Activated naive CD8-positive, alpha-beta T cell treated with anti-CD3 and anti-CD28 coated beads, Interleukin-2, amount 10 ng/mL, durations not matched to agents 7 days and 5 days (primary cell): ENCODE measurements around the gene TTLL8. TPM values are rescaled to one million over a fixed set of nuclear protein-coding genes. Genes with fewer than 3 reads are reported as not detected.

Source experiments
- ATAC-seq: fragments of 150-1000 bp; cut with Tn5 transposase; one replicate; pipeline ENCODE4 v1.10.0; 2021; ENCODE audit warnings: low read depth, moderate library complexity
- POLR2A ChIA-PET: fragments of 350-600 bp; sonication (Branson Sonifier 250); formaldehyde crosslinking; loops from one replicate; lab custom pipeline; 2021; ENCODE audit warnings: antibody characterized with exemption; lab: Charles Lee
- DNase-seq: peaks from one replicate; pipeline ENCODE4 v3.0.0; 2021
- H3K27ac Mint-ChIP-seq: one replicate; pipeline ENCODE4 v1.8.0; 2022; ENCODE audit warnings: mild to moderate bottlenecking, mixed read lengths
- H3K27me3 Mint-ChIP-seq: one replicate; pipeline ENCODE4 v1.8.0; 2022; ENCODE audit warnings: mild to moderate bottlenecking, moderate library complexity, mixed read lengths
- H3K36me3 Mint-ChIP-seq: one replicate; pipeline ENCODE4 v1.8.0; 2021; ENCODE audit warnings: mild to moderate bottlenecking, mixed read lengths
- H3K4me1 Mint-ChIP-seq: one replicate; pipeline ENCODE4 v1.8.0; 2021; ENCODE audit warnings: mixed read lengths
- H3K4me3 Mint-ChIP-seq: one replicate; pipeline ENCODE4 v1.8.0; 2022; ENCODE audit warnings: mild to moderate bottlenecking, moderate library complexity, mixed read lengths
- H3K9me3 Mint-ChIP-seq: one replicate; pipeline ENCODE4 v1.8.0; 2021; ENCODE audit warnings: mixed read lengths
- total RNA-seq, 2 experiments: library from RNA; stranded (reverse); gene quantifications; one replicate each; pipeline ENCODE4 v1.2.3, GENCODE V29; 2021

The TTLL8 gene
- total RNA-seq, 2 experiments from 2014 or later = not detected

DNA sequence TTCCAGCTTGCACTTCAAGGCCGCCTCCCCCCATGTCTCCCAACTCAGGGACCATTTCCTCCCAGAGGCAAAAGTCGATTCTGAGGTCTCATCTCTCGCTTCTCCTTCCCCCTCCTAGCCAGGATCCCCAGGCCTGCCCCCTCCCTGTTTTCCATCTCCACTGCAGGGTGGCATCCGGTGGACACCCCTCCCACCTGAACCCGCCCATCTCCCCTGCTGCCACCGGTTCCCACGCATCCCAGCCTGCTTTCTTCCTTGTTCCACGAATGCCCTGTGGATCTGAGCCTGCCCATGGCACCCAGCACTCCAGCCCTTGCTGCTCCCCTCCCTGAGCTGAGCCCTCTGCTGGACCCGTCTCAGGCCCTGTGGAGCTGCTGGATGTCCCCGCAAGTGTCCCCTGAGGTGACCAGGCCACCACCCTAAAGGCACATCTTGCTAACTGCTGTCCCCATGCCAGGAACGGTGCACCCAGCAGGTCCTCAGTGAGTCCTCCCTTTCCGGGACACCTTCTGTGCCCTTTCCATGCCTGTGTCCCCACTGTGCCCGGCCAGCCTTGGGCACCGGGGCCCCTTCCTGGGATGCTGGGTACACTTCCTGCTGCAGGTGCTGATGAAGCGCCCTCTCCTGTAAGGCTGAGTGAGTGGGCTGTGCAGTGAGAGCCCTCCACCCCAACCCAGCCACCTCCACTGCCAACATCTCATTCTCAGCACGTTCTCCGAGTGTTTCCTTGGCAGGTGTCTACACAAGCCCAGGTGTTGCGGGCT lies 46.5 kb downstream of the TTLL8 start:
- Mint-ChIP-seq H3K4me1 (peaks cover 4% of the 10 kb centered on the region), H3K4me3 (peak overlapping the region; percentile 47), H3K9me3 (no peaks in the 10 kb centered on the region), H3K27me3 (peaks cover 14% of the 10 kb centered on the region), H3K36me3 (no peaks in the 10 kb centered on the region), H3K27ac (no peak overlapping the region)
- DNase-seq (no peak), ATAC-seq (no peak)
- POLR2A ChIA-PET = no interaction called here

GRCh38 chr22:50010676-50011446 lies 47.2 kb downstream of the TTLL8 start:
- peaks cover 4% of the 10 kb centered on the region for H3K4me1 Mint-ChIP-seq
- ATAC-seq = peak; percentile 17
- peak overlapping the region; percentile 47 for H3K4me3 Mint-ChIP-seq
- no peak for DNase-seq
- H3K9me3 Mint-ChIP-seq = no peaks in the 10 kb centered on the region
- H3K27me3 Mint-ChIP-seq = peaks cover 14% of the 10 kb centered on the region
- no peak overlapping the region for H3K27ac Mint-ChIP-seq
- H3K36me3 Mint-ChIP-seq = no peaks in the 10 kb centered on the region
- POLR2A ChIA-PET = no interaction called here

- POLR2A ChIA-PET = no interaction called here
- no peak overlapping the region for H3K27ac Mint-ChIP-seq
- DNase-seq (no peak), ATAC-seq (no peak)
- H3K9me3 Mint-ChIP-seq = no peaks in the 10 kb centered on the region
- no peak overlapping the region for H3K4me3 Mint-ChIP-seq
- no peaks in the 10 kb centered on the region for H3K36me3 Mint-ChIP-seq
- peaks cover 14% of the 10 kb centered on the region for H3K27me3 Mint-ChIP-seq
- peaks cover 4% of the 10 kb centered on the region for H3K4me1 Mint-ChIP-seq
Observed at GRCh38 chr22:50009765-50010675, 48.1 kb downstream of the TTLL8 start.

GRCh38 chr22:50009251-50009650 lies 48.8 kb downstream of the TTLL8 start:
- Mint-ChIP-seq H3K4me3 (no peak overlapping the region), H3K9me3 (no peaks in the 10 kb centered on the region), H3K36me3 (no peaks in the 10 kb centered on the region), H3K4me1 (peaks cover 4% of the 10 kb centered on the region), H3K27me3 (peaks cover 14% of the 10 kb centered on the region), H3K27ac (no peak overlapping the region)
- POLR2A ChIA-PET = no interaction called here
- DNase-seq (no peak), ATAC-seq (no peak)

- no peak overlapping the region for H3K27ac Mint-ChIP-seq
- peaks cover 5% of the 10 kb centered on the region for H3K4me1 Mint-ChIP-seq
- H3K4me3 Mint-ChIP-seq = no peak overlapping the region
- no peaks in the 10 kb centered on the region for H3K9me3 Mint-ChIP-seq
- ATAC-seq (no peak), DNase-seq (no peak)
- H3K36me3 Mint-ChIP-seq = no peaks in the 10 kb centered on the region
- H3K27me3 Mint-ChIP-seq = peaks cover 16% of the 10 kb centered on the region
- POLR2A ChIA-PET = no interaction called here
Observed at GRCh38 chr22:50008151-50009040, 49.7 kb downstream of the TTLL8 start.

GRCh38 chr22:50007057-50007511 lies 51.0 kb downstream of the TTLL8 start:
- Mint-ChIP-seq H3K4me3 (no peak overlapping the region), H3K4me1 (peaks cover 5% of the 10 kb centered on the region), H3K27ac (no peak overlapping the region), H3K36me3 (no peaks in the 10 kb centered on the region), H3K27me3 (peaks cover 16% of the 10 kb centered on the region), H3K9me3 (no peaks in the 10 kb centered on the region)
- POLR2A ChIA-PET = no interaction called here
- ATAC-seq (no peak), DNase-seq (no peak)

DNA sequence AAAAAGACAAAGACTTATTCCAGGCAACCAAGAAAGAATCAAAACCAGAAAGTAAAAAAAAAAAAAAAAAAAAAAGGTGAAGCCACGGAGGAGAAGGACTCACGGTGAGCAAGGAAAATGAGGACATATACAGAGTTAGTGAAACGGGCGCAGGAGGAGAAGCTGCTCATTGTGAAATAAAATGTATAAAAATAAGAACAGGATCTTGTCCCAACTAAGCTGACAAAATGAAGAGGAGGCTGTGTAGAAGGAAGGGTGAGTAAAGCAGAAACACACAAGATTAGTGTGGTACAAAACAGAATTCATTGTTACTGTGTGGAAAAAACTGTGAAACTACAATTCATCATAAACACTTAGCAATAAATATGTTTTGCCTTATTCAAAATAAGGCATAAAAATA lies 53.2 kb downstream of the TTLL8 start:
- ATAC-seq = no peak
- POLR2A ChIA-PET = no interaction called here
- no peak for DNase-seq

GRCh38 chr22:50002791-50003190 lies 55.3 kb downstream of the TTLL8 start:
- Mint-ChIP-seq H3K9me3 (no peaks in the 10 kb centered on the region), H3K4me3 (no peak overlapping the region), H3K36me3 (no peaks in the 10 kb centered on the region), H3K27ac (no peak overlapping the region), H3K4me1 (peaks cover 5% of the 10 kb centered on the region), H3K27me3 (peaks cover 2% of the 10 kb centered on the region)
- POLR2A ChIA-PET = no interaction called here
- ATAC-seq = no peak
- no peak for DNase-seq

More for the DNA sequence above, 53.2 kb downstream of the TTLL8 start:
- H3K4me3 Mint-ChIP-seq = no peak overlapping the region
- H3K4me1 Mint-ChIP-seq = peaks cover 1% of the 10 kb centered on the region
- peaks cover 6% of the 10 kb centered on the region for H3K27me3 Mint-ChIP-seq
- H3K36me3 Mint-ChIP-seq = no peaks in the 10 kb centered on the region
- H3K9me3 Mint-ChIP-seq = no peaks in the 10 kb centered on the region
- no peak overlapping the region for H3K27ac Mint-ChIP-seq

DNA sequence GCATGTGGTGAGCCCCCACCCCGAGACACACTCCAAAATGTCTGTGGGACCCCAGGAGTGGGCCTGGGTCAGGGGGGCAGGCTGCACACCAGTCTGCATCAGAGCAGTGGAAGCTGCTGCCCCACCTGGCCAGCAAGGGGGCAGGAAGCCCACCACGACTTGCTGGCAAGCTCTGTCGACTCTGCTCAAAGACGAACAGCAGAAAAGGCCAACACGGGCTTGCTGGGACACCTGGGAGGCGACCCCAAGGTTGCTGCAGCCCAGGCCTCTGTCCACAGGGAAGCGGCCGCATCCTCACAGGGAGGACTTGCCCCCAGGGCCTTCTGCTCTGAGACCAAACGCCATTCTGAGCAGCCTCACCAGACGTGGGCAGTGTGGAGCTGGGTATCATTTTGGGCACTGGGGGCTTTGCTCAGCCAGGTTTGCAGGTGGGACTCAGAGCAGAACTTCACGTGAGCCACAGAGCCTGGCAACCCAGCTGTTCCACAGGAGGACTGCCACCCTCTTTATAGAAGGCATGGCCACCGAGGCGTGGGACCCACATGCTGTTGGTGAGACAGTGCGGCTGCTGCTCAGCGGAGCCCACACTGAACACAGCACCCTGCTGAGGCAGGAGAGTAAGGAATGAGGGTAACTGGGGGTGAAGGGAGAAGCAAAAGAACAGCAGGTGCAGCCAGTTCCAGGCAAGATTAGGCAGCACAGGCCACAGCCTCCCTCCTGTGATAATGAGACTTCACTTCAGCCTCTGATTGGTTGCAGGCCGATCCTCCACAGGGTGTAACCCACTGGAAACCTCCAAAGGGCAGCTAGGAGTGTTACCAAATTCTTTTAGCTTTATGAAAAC lies 56.5 kb downstream of the TTLL8 start:
- ATAC-seq = no peak
- Mint-ChIP-seq H3K4me3 (no peak overlapping the region), H3K27me3 (peaks cover 2% of the 10 kb centered on the region), H3K4me1 (peaks cover 5% of the 10 kb centered on the region), H3K9me3 (no peaks in the 10 kb centered on the region), H3K27ac (no peak overlapping the region), H3K36me3 (no peaks in the 10 kb centered on the region)
- DNase-seq = no peak
- POLR2A ChIA-PET = no interaction called here

DNA sequence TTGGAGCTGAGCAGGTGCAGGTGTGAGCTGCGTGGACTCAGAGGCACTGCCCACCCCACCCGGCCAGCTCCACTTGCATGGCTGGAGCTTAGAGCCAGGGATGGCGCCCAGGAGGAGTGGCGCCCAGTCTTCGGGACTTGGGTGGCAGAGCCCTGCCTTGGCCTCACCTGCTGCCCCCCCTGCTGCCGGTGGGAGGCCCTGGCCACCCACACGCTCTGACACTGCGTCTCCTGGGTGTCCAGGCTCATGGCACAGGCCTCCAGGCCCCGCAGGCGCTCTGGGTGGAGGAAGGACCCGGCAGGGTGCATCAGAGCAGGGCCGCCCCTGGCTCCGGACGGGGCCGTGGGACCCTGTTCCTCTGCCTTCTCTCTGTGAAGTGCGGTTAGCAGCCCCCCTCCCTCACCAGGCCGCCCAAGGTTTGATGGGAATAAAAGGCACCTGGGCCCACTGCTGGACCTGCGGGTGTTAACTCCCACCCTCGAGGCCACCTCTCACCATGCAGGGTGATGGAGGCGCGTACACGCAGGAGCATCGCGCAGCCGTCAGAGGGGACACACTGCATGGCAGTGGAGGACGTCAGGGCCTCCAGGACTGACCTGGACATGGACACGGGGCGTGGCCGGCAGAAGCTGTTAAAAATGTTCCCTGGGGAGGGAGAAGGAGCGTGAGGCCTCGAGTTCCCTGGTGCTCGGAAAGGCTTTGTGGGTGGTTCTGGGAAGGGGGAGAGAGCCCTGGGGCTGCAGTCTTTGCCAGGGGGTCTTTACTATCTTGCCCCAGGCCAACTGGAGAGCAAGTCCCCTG lies 57.3 kb downstream of the TTLL8 start:
- DNase-seq (no peak), ATAC-seq (no peak)
- Mint-ChIP-seq H3K36me3 (no peaks in the 10 kb centered on the region), H3K27ac (no peak overlapping the region), H3K4me1 (peaks cover 5% of the 10 kb centered on the region), H3K9me3 (no peaks in the 10 kb centered on the region), H3K4me3 (no peak overlapping the region), H3K27me3 (peaks cover 2% of the 10 kb centered on the region)
- POLR2A ChIA-PET = no interaction called here

DNA sequence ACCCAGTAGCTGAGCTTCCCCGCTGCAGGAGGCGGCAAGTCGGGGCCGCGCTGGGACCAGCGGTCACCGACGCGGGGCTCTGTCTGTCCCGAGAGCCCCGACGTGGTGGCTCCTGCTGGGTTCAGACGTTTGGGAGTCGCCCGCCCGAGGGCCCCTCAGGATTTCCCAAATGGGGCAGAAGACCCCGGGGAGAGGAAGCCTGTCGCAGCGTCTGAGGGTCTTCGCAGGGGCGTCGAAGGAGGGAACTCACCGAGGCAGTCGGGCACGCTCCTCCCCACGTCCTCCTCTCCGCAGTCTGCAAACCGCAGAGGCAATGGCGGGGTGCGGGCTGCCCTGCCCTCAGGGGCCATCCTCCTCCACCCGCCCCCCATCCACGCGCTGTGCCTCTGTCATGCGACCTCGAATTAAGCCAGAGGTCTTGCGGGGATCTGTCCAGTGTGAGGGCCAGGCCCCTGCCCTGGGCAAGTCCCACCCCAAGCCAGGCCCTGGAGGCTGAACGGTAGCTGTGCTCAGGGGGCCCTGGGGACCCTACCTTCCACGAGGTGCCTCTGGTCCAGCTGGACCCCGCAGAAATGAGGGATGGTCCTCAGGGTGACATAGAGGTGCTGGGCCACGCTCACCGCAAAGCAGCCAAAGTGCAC lies 58.0 kb downstream of the TTLL8 start:
- peaks cover 5% of the 10 kb centered on the region for H3K4me1 Mint-ChIP-seq
- POLR2A ChIA-PET = no interaction called here
- ATAC-seq = no peak
- DNase-seq = no peak
- no peaks in the 10 kb centered on the region for H3K36me3 Mint-ChIP-seq
- no peaks in the 10 kb centered on the region for H3K9me3 Mint-ChIP-seq
- no peak overlapping the region for H3K27ac Mint-ChIP-seq
- no peak overlapping the region for H3K4me3 Mint-ChIP-seq
- H3K27me3 Mint-ChIP-seq = peaks cover 2% of the 10 kb centered on the region
